Endothelial cell of umbilical vein (primary cell): ENCODE measurements around the gene CEP120. TPM values are rescaled to one million over a fixed set of nuclear protein-coding genes. Genes with fewer than 3 reads are reported as not detected.

ENCODE experiments used
- BruUV-seq: library from RNA; stranded (reverse); fragments of 400-500 nt; replicated peaks from 2 replicates; lab custom pipeline; 2021; lab: Mats Ljungman, UMichigan
- CTCF ChIA-PET: fragments of 300-600, 350-600 bp; sonication (Branson Sonifier 250); formaldehyde crosslinking; loops from one replicate; lab custom pipeline; 2021; ENCODE audit warnings: antibody characterized with exemption, inconsistent platforms; lab: Charles Lee
- POLR2A ChIA-PET: fragments of 300-600, 350-600 bp; sonication (Branson Sonifier 250); formaldehyde crosslinking; loops from one replicate; lab custom pipeline; 2021; ENCODE audit warnings: antibody characterized with exemption, inconsistent platforms; lab: Charles Lee
- DNase-seq: peaks from one replicate; pipeline ENCODE4 v3.0.0-alpha.2; 2011; ENCODE audit warnings: low read depth, low spot score
- FAIRE-seq: peaks from 2 replicates; lab custom pipeline; 2011; peaks lifted over from hg19 to GRCh38; lab: Jason Lieb, UNC
- H2AFZ ChIP-seq: 2 replicates; pipeline ENCODE4 v1.6.0; 2012; ENCODE audit warnings: low read depth, low read length, control low read depth, inconsistent platforms
- H3K27ac ChIP-seq: 2 replicates; pipeline ENCODE4 v1.5.1; 2011; ENCODE audit warnings: low read depth, mild to moderate bottlenecking, control low read depth, low read length, moderate library complexity; ENCODE audit not compliant: insufficient read depth
- H3K27me3 ChIP-seq, 2 experiments: 2 replicates each; pipeline versions ENCODE4 v1.6.0 to v1.6.1; 2011; ENCODE audit warnings: low read length in 2 of 2, mixed read lengths in 1 of 2; ENCODE audit not compliant: control insufficient read depth in 2 of 2, insufficient read depth in 2 of 2
- H3K36me3 ChIP-seq, 2 experiments: 2 replicates in 1 of 2; 3 replicates in 1 of 2; pipeline ENCODE4 v1.5.1; 2011; ENCODE audit warnings: low read length in 2 of 2, mild to moderate bottlenecking in 1 of 2, moderate library complexity in 1 of 2; ENCODE audit not compliant: control insufficient read depth in 2 of 2, insufficient read depth in 2 of 2; ENCODE audit errors: extremely low read depth in 1 of 2
- H3K4me1 ChIP-seq: 3 replicates; pipeline ENCODE4 v1.5.1; 2011; ENCODE audit warnings: mild to moderate bottlenecking, low read length; ENCODE audit not compliant: control insufficient read depth, insufficient read depth; ENCODE audit errors: extremely low read depth
- H3K4me2 ChIP-seq: 2 replicates; pipeline ENCODE4 v1.6.1; 2011; ENCODE audit warnings: low read length, control low read depth, mixed read lengths; ENCODE audit not compliant: insufficient read depth
- H3K4me3 ChIP-seq, 3 experiments: fragments of 200-600 bp in 1 of 3; sonication (generic), shearing (Covaris generic) in 1 of 3; replicated peaks in 1 of 3; 2 replicates each; pipeline ENCODE4 v1.5.1; 2011 to 2016; ENCODE audit warnings: control low read depth in 3 of 3, low read length in 3 of 3, mild to moderate bottlenecking in 2 of 3, inconsistent platforms in 1 of 3, low read depth in 1 of 3, moderate library complexity in 1 of 3; ENCODE audit not compliant: insufficient read depth in 1 of 3
- H3K79me2 ChIP-seq: 2 replicates; pipeline ENCODE4 v1.6.0; 2012; ENCODE audit warnings: low read length, inconsistent platforms; ENCODE audit not compliant: control insufficient read depth, insufficient read depth
- H3K9ac ChIP-seq: replicated peaks from 2 replicates; pipeline ENCODE3; 2011; ENCODE audit warnings: low read length, control low read depth; ENCODE audit not compliant: insufficient read depth; ENCODE audit errors: extremely low read depth
- H3K9me1 ChIP-seq: replicated peaks from 3 replicates; pipeline ENCODE4 v1.6.0; 2011; ENCODE audit warnings: mild to moderate bottlenecking, low read length; ENCODE audit not compliant: control insufficient read depth, insufficient read depth; ENCODE audit errors: extremely low read depth
- H3K9me3 ChIP-seq: replicated peaks from 2 replicates; pipeline ENCODE4 v1.5.1; 2012; ENCODE audit warnings: low read length, inconsistent platforms; ENCODE audit not compliant: control insufficient read depth, insufficient read depth
- H4K20me1 ChIP-seq: replicated peaks from 2 replicates; pipeline ENCODE3; 2011; ENCODE audit warnings: mild to moderate bottlenecking, low read length; ENCODE audit not compliant: control insufficient read depth, insufficient read depth; ENCODE audit errors: extremely low read depth
- CTCF ChIP-seq, 2 donors: IDR thresholded peaks; 1 replicate in 1 of 2; 2 replicates in 1 of 2; pipeline ENCODE4 v1.5.1; 2011; ENCODE audit warnings: low read length in 2 of 2, mild to moderate bottlenecking in 2 of 2, moderate library complexity in 2 of 2, control low read depth in 1 of 2, inconsistent platforms in 1 of 2, low read depth in 1 of 2; ENCODE audit not compliant: insufficient read depth in 1 of 2; ENCODE audit errors: extremely low read depth in 1 of 2
- EZH2 ChIP-seq: IDR thresholded peaks from 2 replicates; pipeline ENCODE4 v1.6.1; 2012; ENCODE audit warnings: borderline replicate concordance, low read depth, mild to moderate bottlenecking, moderate library complexity, low read length, inconsistent platforms; ENCODE audit not compliant: severe bottlenecking
- FOS ChIP-seq: IDR thresholded peaks from 2 replicates; pipeline ENCODE4 v1.6.1; 2011; ENCODE audit warnings: mild to moderate bottlenecking, low read length, moderate library complexity, borderline replicate concordance; ENCODE audit not compliant: insufficient read depth
- GATA2 ChIP-seq: IDR thresholded peaks from 2 replicates; pipeline ENCODE4 v1.7.0; 2011; ENCODE audit warnings: low read depth, mild to moderate bottlenecking, moderate library complexity, mixed read lengths, low read length; ENCODE audit not compliant: insufficient read length, insufficient read depth
- JUN ChIP-seq: IDR thresholded peaks from 2 replicates; pipeline ENCODE4 v1.6.1; 2011; ENCODE audit warnings: borderline replicate concordance, low read depth; ENCODE audit not compliant: insufficient read length, insufficient read depth
- MYC ChIP-seq: IDR thresholded peaks from one replicate; pipeline ENCODE4 v1.6.1; 2011; ENCODE audit warnings: mild to moderate bottlenecking, low read depth, low read length
- POLR2A ChIP-seq: IDR thresholded peaks from 2 replicates; pipeline ENCODE4 v1.6.1; 2012; ENCODE audit warnings: low read depth, mild to moderate bottlenecking, control low read depth, low read length
- POLR2AphosphoS5 ChIP-seq: IDR thresholded peaks from 2 replicates; pipeline ENCODE4 v1.6.1; 2012; ENCODE audit warnings: low read depth, mild to moderate bottlenecking, control low read depth, low read length, moderate library complexity; ENCODE audit not compliant: insufficient read depth
- dilution Hi-C: fragments of 300-500 bp; cut with MboI; formaldehyde crosslinking; loops from one replicate; pipeline ENCODE4 v1.15.0; 2019; ENCODE audit warnings: low sequenced_read_pairs; ENCODE audit not compliant: extremely low pct_ligation_motif_present
- intact Hi-C: fragments of 100-400 bp; cut with micrococcal nuclease; formaldehyde crosslinking; loops from one replicate; pipeline ENCODE4 v1.10.0; 2022
- polyA plus RNA-seq, 4 experiments: library from polyadenylated mRNA; depleted of rRNA in 3 of 4; stranded (reverse) in 3 of 4; unstranded in 1 of 4; fragments of >200 nt; gene quantifications; 2 replicates each; pipeline versions ENCODE4 v1.2.1 to v1.2.3, GENCODE V29; 2011 to 2012; ENCODE audit warnings: missing spikeins in 1 of 4
- total RNA-seq: library from RNA; stranded (reverse); gene quantifications from 2 replicates; pipeline ENCODE4 v1.2.3, GENCODE V29; 2021
- TF ChIP-seq, protein P1 (sequence below): IDR thresholded peaks from 2 replicates; pipeline ENCODE4 v1.6.1; 2011; ENCODE audit not compliant: insufficient read depth, insufficient read length

CEP120 gene
- total and polyA plus RNA-seq, 2 donors (not counting 3 experiments of a cell fraction or from before 2014, with no cell fraction given), result 6.6 to 18.8 TPM

DNA sequence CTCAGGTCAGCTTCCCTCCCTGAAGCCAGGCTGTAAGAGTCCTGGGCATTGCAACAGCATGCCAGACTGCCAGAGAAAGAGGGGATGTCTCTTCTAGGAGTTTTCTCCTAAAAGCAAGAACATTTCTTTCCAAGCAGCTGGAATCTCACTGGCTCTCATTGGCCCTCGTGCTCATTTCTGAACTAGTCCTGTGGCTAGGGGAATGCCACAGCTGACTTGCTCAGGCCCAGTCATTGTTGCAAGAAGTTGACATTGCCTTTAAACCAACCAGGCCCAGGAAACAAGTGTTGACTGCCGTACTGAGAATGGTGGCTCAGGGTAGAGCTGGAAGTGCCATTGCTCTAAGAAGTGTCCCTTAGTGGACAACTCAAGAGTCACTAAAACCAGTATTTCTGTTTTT, 15.0 kb upstream of the CEP120 start:
- BruUV-seq, result no TSS peak
- ChIA-PET CTCF (interaction anchor here (1.6 kb wide), 1 partner anchor 14 kb away, joined by 4 read pairs; no protein-coding TSS in a partner anchor), POLR2A (no interaction called here)
- Histone ChIP-seq H3K36me3 (no peaks in the 10 kb centered on the region), H3K4me3 (no peak overlapping the region), H3K4me2 (no peak overlapping the region), H3K4me1 (peaks cover 8% of the 10 kb centered on the region), H3K9me3 (no peaks in the 10 kb centered on the region), H4K20me1 (no peaks in the 10 kb centered on the region), H3K9me1 (no peaks in the 10 kb centered on the region), H3K79me2 (no peaks in the 10 kb centered on the region), H3K27me3 (no peaks in the 10 kb centered on the region), H3K9ac (no peak overlapping the region), H2AFZ (peak overlapping the region; percentile 82), H3K27ac (no peak overlapping the region)
- dilution Hi-C loops, result no loop called here
- intact Hi-C loops, result no loop called here
- TF ChIP-seq JUN (no peak), POLR2A (no peak), CTCF (IDR thresholded peaks at IDR 0.05; ENCODE audit: extremely low read depth in 1 of 2, insufficient read depth in 1 of 2, low read depth in 1 of 2, low read length in 2 of 2) (no peak), GATA2 (no peak), FOS (no peak), EZH2 (no peak), MYC (no peak), POLR2AphosphoS5 (no peak)
- TF ChIP-seq, protein P1, sequence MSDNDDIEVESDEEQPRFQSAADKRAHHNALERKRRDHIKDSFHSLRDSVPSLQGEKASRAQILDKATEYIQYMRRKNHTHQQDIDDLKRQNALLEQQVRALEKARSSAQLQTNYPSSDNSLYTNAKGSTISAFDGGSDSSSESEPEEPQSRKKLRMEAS, result no peak
- no peak for DNase-seq
- no peak for FAIRE-seq
